K562 (cell line): ENCODE measurements around the gene OTULINL. TPM values are rescaled to one million over a fixed set of nuclear protein-coding genes. Genes with fewer than 3 reads are reported as not detected.

ENCODE experiments used
- ATAC-seq: fragments of 200-7000 bp; cut with Tn5 transposase; 3 replicates; pipeline ENCODE4 v1.9.1; 2020; ENCODE audit warnings: moderate library complexity
- BruUV-seq: library from RNA; stranded (reverse); fragments of 400-500 nt; replicated peaks from 2 replicates; lab custom pipeline; 2021; lab: Mats Ljungman, UMichigan
- CTCF ChIA-PET: fragments of 300-600 bp; formaldehyde crosslinking; extraction: SDS; loops from one replicate; lab custom pipeline; 2021; ENCODE audit warnings: low intra/inter-chr PET ratio; lab: Yijun Ruan, JAX
- POLR2A ChIA-PET: fragments of 300-600, 350-650 bp; sonication (Branson Sonifier 250); formaldehyde crosslinking; extraction: SDS; loops from one replicate; lab custom pipeline; 2021; ENCODE audit warnings: antibody characterized with exemption, inconsistent platforms; lab: Yijun Ruan, JAX
- DNase-seq, 4 experiments: peaks; one replicate each; pipeline versions ENCODE4 v3.0.0 to v3.0.0-alpha.2; 2011 to 2018; ENCODE audit warnings: low spot score in 3 of 4, mixed read lengths in 3 of 4; ENCODE audit errors: extremely low read depth in 1 of 4
- FAIRE-seq: peaks from 2 replicates; lab custom pipeline; 2011; peaks lifted over from hg19 to GRCh38; lab: Jason Lieb, UNC
- H2AFZ ChIP-seq: 2 replicates; pipeline ENCODE4 v1.6.0; 2011; ENCODE audit warnings: low read depth, low read length, control low read depth, inconsistent platforms
- H3K27ac ChIP-seq: fragments of 200-600 bp; 3 replicates; pipeline ENCODE4 v1.8.0; 2011; ENCODE audit warnings: low read depth, mild to moderate bottlenecking, control low read depth, inconsistent platforms, low read length, moderate library complexity, mixed read lengths; ENCODE audit errors: extremely low read depth
- H3K27me3 ChIP-seq, 2 experiments: fragments of 300-600 bp in 1 of 2; 2 replicates in 1 of 2; 3 replicates in 1 of 2; pipeline versions ENCODE4 v1.6.0 to v1.8.0; 2011; ENCODE audit warnings: inconsistent platforms in 2 of 2, low read length in 2 of 2, mild to moderate bottlenecking in 1 of 2, mixed read lengths in 1 of 2, moderate library complexity in 1 of 2; ENCODE audit not compliant: control insufficient read depth in 2 of 2, insufficient read depth in 2 of 2
- H3K36me3 ChIP-seq: fragments of 300-600 bp; 3 replicates; pipeline ENCODE4 v1.8.0; 2011; ENCODE audit warnings: mild to moderate bottlenecking, low read length, inconsistent platforms; ENCODE audit not compliant: control insufficient read depth, insufficient read depth
- H3K4me1 ChIP-seq, 2 experiments: fragments of 200-600 bp in 1 of 2; replicated peaks in 1 of 2; 2 replicates in 1 of 2; 3 replicates in 1 of 2; pipeline versions ENCODE4 v1.5.1 to v1.8.0; 2011; ENCODE audit warnings: inconsistent platforms in 2 of 2, low read length in 2 of 2, mild to moderate bottlenecking in 1 of 2, mixed read lengths in 1 of 2, moderate library complexity in 1 of 2; ENCODE audit not compliant: control insufficient read depth in 2 of 2, insufficient read depth in 2 of 2
- H3K4me2 ChIP-seq: 2 replicates; pipeline ENCODE4 v1.6.1; 2011; ENCODE audit warnings: low read length, control low read depth, inconsistent platforms, mixed read lengths; ENCODE audit not compliant: insufficient read depth
- H3K4me3 ChIP-seq: fragments of 200-600 bp; sonication (generic), shearing (Covaris generic); 2 replicates; pipeline ENCODE4 v1.5.1; 2016; ENCODE audit warnings: control low read depth, inconsistent platforms
- H3K79me2 ChIP-seq: fragments of 200-600 bp; 3 replicates; pipeline ENCODE4 v1.8.0; 2011; ENCODE audit warnings: low read length, inconsistent platforms; ENCODE audit not compliant: control insufficient read depth, insufficient read depth
- H3K9ac ChIP-seq, 2 experiments: 2 replicates each; pipeline versions ENCODE4 v1.6.0 to v1.6.1; 2011; ENCODE audit warnings: low read depth in 2 of 2, low read length in 2 of 2, control low read depth in 1 of 2, inconsistent platforms in 1 of 2, mild to moderate bottlenecking in 1 of 2, mixed read lengths in 1 of 2; ENCODE audit not compliant: insufficient read depth in 1 of 2
- H3K9me1 ChIP-seq: one replicate; pipeline ENCODE4 v1.6.0; 2011; ENCODE audit warnings: inconsistent platforms, mild to moderate bottlenecking, low read length, moderate library complexity; ENCODE audit not compliant: control insufficient read depth, insufficient read depth
- H3K9me3 ChIP-seq: replicated peaks from 2 replicates; pipeline ENCODE4 v1.5.1; 2011; ENCODE audit warnings: low read depth, low read length, inconsistent platforms; ENCODE audit not compliant: control insufficient read depth, insufficient read depth
- H4K20me1 ChIP-seq: replicated peaks from 2 replicates; pipeline ENCODE4 v1.6.1; 2011; ENCODE audit warnings: low read length, inconsistent platforms, mixed read lengths; ENCODE audit not compliant: control insufficient read depth, insufficient read depth
- BRCA1 ChIP-seq, 2 experiments: fragments of 450-650 bp in 1 of 2; sonication (generic) in 1 of 2; formaldehyde crosslinking in 1 of 2; IDR thresholded peaks; 2 replicates each; pipeline versions ENCODE4 v1.5.0 to v1.6.1; 2017 to 2020; ENCODE audit warnings: mild to moderate bottlenecking in 1 of 2, missing genetic modification reagents in 1 of 2
- CHAMP1 ChIP-seq: fragments of 450-650 bp; IDR thresholded peaks from 2 replicates; pipeline ENCODE4 v1.6.1; 2016; ENCODE audit warnings: mild to moderate bottlenecking
- DMBX1 ChIP-seq: fragments of 250-450 bp; sonication (Bioruptor Pico); IDR thresholded peaks from 2 replicates; pipeline ENCODE4 v1.8.0; 2022; ENCODE audit warnings: inconsistent platforms, mild to moderate bottlenecking, moderate library complexity, borderline replicate concordance
- E2F5 ChIP-seq: sonication (generic); formaldehyde crosslinking; IDR thresholded peaks from 2 replicates; pipeline ENCODE4 v1.8.0; 2022; ENCODE audit warnings: mild to moderate bottlenecking, missing genetic modification reagents
- ESRRB ChIP-seq: fragments of 250-450 bp; sonication (Bioruptor Pico); IDR thresholded peaks from 2 replicates; pipeline ENCODE4 v1.5.0; 2020; ENCODE audit warnings: mild to moderate bottlenecking, moderate library complexity, borderline replicate concordance
- ID3 ChIP-seq, 2 experiments: fragments of 250-450 bp in 1 of 2; fragments of 450-650 bp in 1 of 2; sonication (Bioruptor Pico) in 1 of 2; IDR thresholded peaks; 2 replicates each; pipeline versions ENCODE4 v1.6.1 to v1.8.0; 2016 to 2021; ENCODE audit warnings: mild to moderate bottlenecking in 2 of 2, moderate library complexity in 2 of 2, missing compliant biosample characterization in 1 of 2, missing genetic modification characterization in 1 of 2
- MITF ChIP-seq: IDR thresholded peaks from 2 replicates; pipeline ENCODE4 v1.6.1; 2014; ENCODE audit warnings: antibody characterized with exemption
- NKRF ChIP-seq: fragments of 450-650 bp; IDR thresholded peaks from 2 replicates; pipeline ENCODE4 v1.6.1; 2016; ENCODE audit warnings: borderline replicate concordance
- ZNF644 ChIP-seq: fragments of 200-800 bp; sonication (Bioruptor generic); IDR thresholded peaks from 2 replicates; pipeline ENCODE4 v1.6.1; 2016; ENCODE audit warnings: low read depth, missing genetic modification characterization, missing compliant biosample characterization
- ZNF668 ChIP-seq: fragments of 250-450 bp; sonication (Bioruptor Pico); IDR thresholded peaks from 2 replicates; pipeline ENCODE4 v1.8.0; 2022; ENCODE audit warnings: mild to moderate bottlenecking, inconsistent platforms
- ZSCAN32 ChIP-seq: fragments of 450-650 bp; formaldehyde crosslinking; IDR thresholded peaks from 2 replicates; pipeline ENCODE4 v1.4.0; 2020; ENCODE audit warnings: mild to moderate bottlenecking, moderate library complexity
- WGBS: fragments of 100-300 bp; shearing (Covaris generic); methylation state at CpG from one replicate; pipeline ENCODE4 v1.1.6; 2016; ENCODE audit warnings: low coverage, mixed read lengths; ENCODE audit not compliant: insufficient coverage; ENCODE audit errors: missing lambda C conversion rate; 5-methylcytosine and 5-hydroxymethylcytosine counted together
- in situ Hi-C: fragments of 300-500 bp; cut with MboI; formaldehyde crosslinking; loops from 4 replicates; pipeline ENCODE4 v1.15.0; 2018; ENCODE audit warnings: inconsistent platforms, mixed read lengths
- intact Hi-C: fragments of 100-400 bp; cut with micrococcal nuclease; formaldehyde crosslinking; loops from 2 replicates; pipeline ENCODE4 v1.14.2; 2022
- polyA plus RNA-seq, 8 experiments: library from polyadenylated mRNA; depleted of rRNA in 4 of 8; stranded (reverse) in 5 of 8; unstranded in 3 of 8; fragments of >200 nt; fragmentation: Nextera tagmentation in 2 of 8; fragmentation: Illumina TruSeq in 1 of 8; extraction: Ambion mirVana in 2 of 8; extraction: Trizol in 1 of 8; gene quantifications; 2 replicates each; pipeline versions ENCODE4 v1.2.1 to v1.2.3, GENCODE V29; 2011 to 2014; ENCODE audit warnings: inconsistent platforms in 1 of 8, missing spikeins in 1 of 8
- total RNA-seq, 7 experiments: library from RNA; depleted of rRNA in 6 of 7; stranded (reverse); fragments of >200 nt in 6 of 7; fragmentation: Illumina TruSeq in 2 of 7; extraction: Trizol in 2 of 7; gene quantifications; 2 replicates each; pipeline versions ENCODE4 v1.2.1 to v1.2.3, GENCODE V29; 2011 to 2021; ENCODE audit warnings: low replicate concordance in 1 of 7

OTULINL gene
- total and polyA plus RNA-seq, 9 of the 15 experiments (the other 6 are each of a cell fraction or from before 2014, with no cell fraction given), result 0.13 to 0.18 TPM; not detected in 7

- H3K4me2 ChIP-seq, result no peak overlapping the region
- H3K27me3 ChIP-seq, result peaks cover 0 to 8% of the 10 kb centered on the region in 2 experiments; a peak in 3 of 5 replicates
- H4K20me1 ChIP-seq, result no peaks in the 10 kb centered on the region
- H2AFZ ChIP-seq, result no peak overlapping the region
- DNase-seq, result no peak
- no peak for ATAC-seq
- ChIA-PET POLR2A (interaction anchor here (0.5 to 0.7 kb wide), 2 partner anchors 349 to 388 kb away, joined by 3 to 4 read pairs; no protein-coding TSS in a partner anchor), CTCF (interaction anchor here (0.6 kb wide), 2 partner anchors 287 to 674 kb away, joined by 3 to 4 read pairs; no protein-coding TSS in a partner anchor)
- no peaks in the 10 kb centered on the region for H3K9me1 ChIP-seq
- no peak for FAIRE-seq
- in situ Hi-C loops (loop anchor here (5.0 kb wide), 1 partner anchor 293 kb away; no protein-coding TSS in a partner anchor), intact Hi-C loops (loop anchor here (10.0 kb wide), 1 partner anchor 545 kb away; no protein-coding TSS in a partner anchor)
- H3K9me3 ChIP-seq, result no peaks in the 10 kb centered on the region
- H3K79me2 ChIP-seq, result no peaks in the 10 kb centered on the region
- no peaks in the 10 kb centered on the region for H3K4me1 ChIP-seq
- no peak overlapping the region for H3K4me3 ChIP-seq
- WGBS, result 3% methylated on average over 3 of the region's 3 CpGs
- no peak overlapping the region for H3K27ac ChIP-seq
- no TSS peak for BruUV-seq
- H3K36me3 ChIP-seq, result no peaks in the 10 kb centered on the region
- H3K9ac ChIP-seq, result no peak overlapping the region
- TF ChIP-seq BRCA1 (IDR thresholded peaks at IDR 0.05) (no peak), BRCA1 (CRISPR knock-in tag; IDR thresholded peaks at IDR 0.05) (no peak), ZSCAN32 (CRISPR knock-in tag) (no peak), DMBX1 (CRISPR knock-in tag) (no peak), ZNF668 (CRISPR knock-in tag) (no peak), ID3 (CRISPR knock-in tag; IDR thresholded peaks at IDR 0.05) (no peak), ID3 (tag; IDR thresholded peaks at IDR 0.05) (no peak), NKRF (no peak), E2F5 (no peak), ESRRB (CRISPR knock-in tag) (no peak), ZNF644 (tag) (no peak), MITF (no peak), CHAMP1 (no peak)
Measured at GRCh38 chr5:14650052-14650451, 68.5 kb downstream of the OTULINL start.
